HG03175 (cell line): ENCODE results near the gene DAZ1.
"Not testable (repeated sequence)": the region's sequence is repeated elsewhere in the genome, so short reads cannot be mapped to it uniquely, and the experiment has no call there.

Experiments
- ATAC-seq: cut with Tn5 transposase; IDR thresholded peaks from one replicate; pipeline ENCODE4 v1.9.1; 2021; ENCODE audit warnings: mild to moderate bottlenecking, moderate library complexity; ENCODE audit not compliant: unreplicated experiment

The DAZ1 gene

DNA sequence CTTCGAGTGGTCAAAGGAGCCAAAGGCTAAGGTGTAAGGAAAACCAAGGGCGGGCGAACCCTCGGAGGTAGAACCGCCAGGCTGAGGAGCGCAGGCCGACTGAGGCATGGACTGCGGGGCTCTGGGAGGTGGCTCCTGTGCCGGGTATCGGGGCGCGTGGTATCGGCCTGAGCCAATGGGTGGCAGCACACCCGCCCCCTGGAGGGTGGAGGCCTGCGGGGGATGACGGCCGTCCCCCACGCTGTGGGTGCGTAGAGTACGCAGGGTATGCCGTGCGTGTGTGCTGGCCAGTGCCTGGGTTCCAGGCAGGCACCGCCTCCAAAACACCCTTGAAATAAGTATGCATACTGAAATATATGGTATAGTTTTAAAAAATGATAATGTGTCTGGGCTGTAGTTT lies at the start of gene DAZ1:
Gene DAZ1 (minus strand): TSS at position 101 of the 400 bp plus-strand sequence. CDS start 208 bp downstream, outside the sequence.
- ATAC-seq, result not testable (repeated sequence)

DNA sequence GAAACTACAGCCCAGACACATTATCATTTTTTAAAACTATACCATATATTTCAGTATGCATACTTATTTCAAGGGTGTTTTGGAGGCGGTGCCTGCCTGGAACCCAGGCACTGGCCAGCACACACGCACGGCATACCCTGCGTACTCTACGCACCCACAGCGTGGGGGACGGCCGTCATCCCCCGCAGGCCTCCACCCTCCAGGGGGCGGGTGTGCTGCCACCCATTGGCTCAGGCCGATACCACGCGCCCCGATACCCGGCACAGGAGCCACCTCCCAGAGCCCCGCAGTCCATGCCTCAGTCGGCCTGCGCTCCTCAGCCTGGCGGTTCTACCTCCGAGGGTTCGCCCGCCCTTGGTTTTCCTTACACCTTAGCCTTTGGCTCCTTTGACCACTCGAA lies 20.4 kb upstream of the DAZ1 start, which contains the start of gene DAZ2:
Gene DAZ2 (plus strand): TSS at position 301 of the 400 bp plus-strand sequence. CDS start 208 bp downstream, outside the sequence.
- ATAC-seq, result not testable (repeated sequence)

GRCh38 chrY:23210681-23211080 lies 11.9 kb upstream of the DAZ1 start:
- not testable (repeated sequence) for ATAC-seq

- ATAC-seq, result not testable (repeated sequence)
Observed at GRCh38 chrY:23209802-23210495, 11.1 kb upstream of the DAZ1 start.

DNA sequence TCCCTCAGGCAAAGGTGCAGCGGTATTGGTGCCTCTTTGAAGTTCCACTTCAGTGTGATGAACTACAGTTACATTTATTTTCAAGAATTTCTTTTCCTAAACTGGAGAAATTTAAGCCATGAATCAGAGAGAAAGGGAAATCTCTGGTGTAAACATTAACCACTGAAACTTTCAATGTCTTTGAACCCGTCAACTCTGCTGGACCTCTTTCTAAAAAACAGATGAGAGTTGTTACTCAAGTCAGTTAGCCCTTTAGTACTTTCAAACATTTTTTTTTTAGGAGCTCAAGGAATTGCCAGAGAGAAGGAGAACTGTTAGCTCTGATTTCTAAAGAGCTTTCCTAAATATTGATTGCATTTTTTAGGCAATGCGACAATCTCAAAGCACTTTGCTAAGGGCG lies 8.6 kb upstream of the DAZ1 start:
- not testable (repeated sequence) for ATAC-seq
